VCaP (cell line): ENCODE data around the gene TBL3.

Experiments used
- H3K27ac ChIP-seq: fragments of 450-650 bp; 2 replicates; pipeline ENCODE4 v1.5.1; 2017
- TF ChIP-seq, protein P1 (sequence below): fragments of 450-650 bp; conservative IDR thresholded peaks from 2 replicates; pipeline ENCODE4 v1.5.1; 2017; ENCODE audit warnings: mild to moderate bottlenecking, moderate library complexity

TBL3 gene

DNA sequence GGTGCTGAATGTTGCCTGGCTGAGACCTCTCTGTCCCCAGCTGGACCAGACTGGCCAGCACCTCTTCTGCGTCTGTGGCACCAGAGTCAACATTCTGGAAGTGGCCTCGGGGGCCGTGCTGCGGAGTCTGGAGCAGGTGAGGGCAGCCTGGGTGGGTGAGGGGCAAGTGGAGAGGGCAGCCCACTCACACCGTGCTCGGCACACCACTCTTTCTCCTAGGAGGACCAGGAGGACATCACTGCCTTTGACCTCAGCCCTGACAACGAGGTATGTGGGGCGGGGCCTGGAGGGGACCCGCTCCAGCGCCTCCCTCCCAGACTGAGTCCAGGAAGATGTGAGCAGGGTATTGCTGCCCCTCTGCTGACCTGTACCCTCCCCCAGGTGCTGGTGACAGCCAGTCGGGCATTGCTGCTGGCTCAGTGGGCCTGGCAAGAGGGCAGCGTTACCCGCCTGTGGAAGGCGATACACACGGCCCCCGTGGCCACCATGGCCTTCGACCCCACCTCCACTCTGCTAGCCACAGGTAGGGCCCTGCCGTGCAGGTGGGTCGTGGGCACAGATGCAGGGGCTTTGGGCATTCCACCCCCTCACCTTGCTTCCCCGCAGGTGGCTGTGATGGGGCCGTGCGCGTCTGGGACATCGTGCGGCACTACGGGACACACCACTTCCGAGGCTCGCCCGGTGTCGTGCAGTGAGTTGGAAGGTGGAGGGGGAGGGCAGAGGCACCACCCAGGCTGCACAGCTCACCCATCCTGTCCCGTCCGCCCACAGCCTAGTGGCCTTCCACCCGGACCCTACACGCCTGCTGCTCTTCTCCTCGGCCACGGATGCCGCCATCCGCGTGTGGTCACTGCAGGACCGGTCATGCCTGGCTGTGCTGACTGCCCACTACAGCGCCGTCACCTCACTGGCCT lies 2.6 kb downstream of the TBL3 start:
- no peak overlapping the region for H3K27ac ChIP-seq
- TF ChIP-seq, protein P1, sequence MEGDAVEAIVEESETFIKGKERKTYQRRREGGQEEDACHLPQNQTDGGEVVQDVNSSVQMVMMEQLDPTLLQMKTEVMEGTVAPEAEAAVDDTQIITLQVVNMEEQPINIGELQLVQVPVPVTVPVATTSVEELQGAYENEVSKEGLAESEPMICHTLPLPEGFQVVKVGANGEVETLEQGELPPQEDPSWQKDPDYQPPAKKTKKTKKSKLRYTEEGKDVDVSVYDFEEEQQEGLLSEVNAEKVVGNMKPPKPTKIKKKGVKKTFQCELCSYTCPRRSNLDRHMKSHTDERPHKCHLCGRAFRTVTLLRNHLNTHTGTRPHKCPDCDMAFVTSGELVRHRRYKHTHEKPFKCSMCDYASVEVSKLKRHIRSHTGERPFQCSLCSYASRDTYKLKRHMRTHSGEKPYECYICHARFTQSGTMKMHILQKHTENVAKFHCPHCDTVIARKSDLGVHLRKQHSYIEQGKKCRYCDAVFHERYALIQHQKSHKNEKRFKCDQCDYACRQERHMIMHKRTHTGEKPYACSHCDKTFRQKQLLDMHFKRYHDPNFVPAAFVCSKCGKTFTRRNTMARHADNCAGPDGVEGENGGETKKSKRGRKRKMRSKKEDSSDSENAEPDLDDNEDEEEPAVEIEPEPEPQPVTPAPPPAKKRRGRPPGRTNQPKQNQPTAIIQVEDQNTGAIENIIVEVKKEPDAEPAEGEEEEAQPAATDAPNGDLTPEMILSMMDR = no peak

DNA sequence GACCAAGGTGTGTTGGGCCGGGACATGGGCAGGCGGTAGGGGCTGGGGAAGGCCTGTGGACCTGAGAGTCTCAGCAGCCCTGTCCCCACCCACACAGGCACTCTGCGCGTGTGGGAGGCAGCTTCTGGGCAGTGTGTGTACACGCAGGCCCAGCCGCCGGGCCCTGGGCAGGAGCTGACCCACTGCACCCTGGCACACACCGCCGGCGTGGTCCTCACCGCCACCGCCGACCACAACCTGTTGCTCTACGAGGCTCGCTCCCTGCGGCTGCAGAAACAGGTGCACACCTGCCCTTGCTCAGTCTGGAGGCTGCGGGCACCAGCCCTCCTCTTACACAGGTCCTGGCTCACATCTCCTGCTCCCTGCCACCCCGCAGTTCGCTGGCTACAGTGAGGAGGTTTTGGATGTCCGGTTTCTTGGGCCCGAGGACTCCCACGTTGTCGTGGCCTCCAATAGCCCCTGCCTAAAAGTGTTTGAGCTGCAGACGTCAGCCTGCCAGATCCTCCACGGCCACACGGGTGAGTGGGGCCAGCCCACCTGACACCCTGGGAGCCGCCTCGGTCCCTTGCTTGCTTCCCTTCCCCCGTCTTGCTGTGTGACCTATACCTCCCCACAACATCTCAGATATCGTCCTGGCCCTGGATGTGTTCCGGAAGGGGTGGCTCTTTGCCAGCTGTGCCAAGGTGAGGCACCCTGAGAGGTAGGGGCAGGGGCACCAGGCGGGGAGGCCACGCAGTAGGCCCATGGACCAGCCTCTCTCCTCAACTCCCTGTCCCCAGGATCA lies 3.8 kb downstream of the TBL3 start:
- TF ChIP-seq, protein P1 = no peak
- no peak overlapping the region for H3K27ac ChIP-seq

DNA sequence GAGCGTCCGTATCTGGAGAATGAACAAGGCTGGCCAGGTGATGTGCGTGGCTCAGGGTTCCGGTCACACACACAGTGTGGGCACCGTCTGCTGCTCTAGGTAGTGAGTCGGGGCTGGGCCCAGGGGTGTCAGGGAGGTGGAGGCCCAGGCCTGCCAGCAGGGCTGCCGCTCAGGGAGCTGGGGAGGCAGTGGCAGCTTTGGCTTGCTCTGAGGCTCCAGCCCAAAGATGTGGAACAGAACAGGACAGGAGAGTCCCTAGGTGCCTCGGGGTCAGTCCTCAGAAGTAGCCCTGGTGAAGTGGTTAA lies 4.3 kb downstream of the TBL3 start:
- TF ChIP-seq, protein P1 = no peak
- H3K27ac ChIP-seq = no peak overlapping the region

DNA sequence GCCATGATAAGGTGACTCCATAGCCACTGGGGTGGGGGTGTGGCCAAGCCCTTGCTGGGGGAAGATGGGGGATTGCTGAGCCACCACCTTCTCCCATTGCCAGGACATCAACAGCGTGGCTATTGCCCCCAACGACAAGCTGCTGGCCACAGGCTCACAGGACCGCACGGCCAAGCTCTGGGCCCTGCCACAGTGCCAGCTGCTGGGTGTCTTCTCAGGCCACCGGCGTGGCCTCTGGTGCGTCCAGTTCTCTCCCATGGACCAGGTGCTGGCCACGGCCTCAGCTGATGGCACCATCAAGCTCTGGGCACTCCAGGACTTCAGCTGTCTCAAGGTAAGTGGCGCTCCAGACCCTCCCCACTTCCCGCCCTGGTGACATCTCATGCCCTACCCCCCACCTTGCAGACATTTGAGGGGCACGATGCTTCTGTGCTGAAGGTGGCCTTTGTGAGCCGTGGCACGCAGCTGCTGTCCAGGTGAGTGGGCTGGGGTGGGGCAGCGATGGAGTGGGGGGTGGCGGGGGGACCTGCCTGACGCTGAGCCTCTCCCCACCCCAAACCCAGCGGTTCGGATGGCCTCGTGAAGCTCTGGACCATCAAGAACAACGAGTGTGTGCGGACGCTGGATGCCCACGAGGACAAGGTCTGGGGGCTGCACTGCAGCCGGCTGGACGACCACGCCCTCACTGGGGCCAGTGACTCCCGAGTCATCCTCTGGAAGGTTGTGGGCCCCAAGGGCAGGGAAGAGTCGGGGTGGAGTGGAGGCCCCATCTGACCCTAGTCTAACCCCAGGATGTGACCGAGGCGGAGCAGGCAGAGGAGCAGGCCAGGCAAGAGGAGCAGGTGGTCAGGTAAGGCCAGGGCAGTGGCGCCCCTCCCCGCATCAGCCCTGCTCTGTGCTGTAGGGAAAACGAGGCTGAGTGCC lies 5.4 kb downstream of the TBL3 start:
- TF ChIP-seq, protein P1 = no peak
- H3K27ac ChIP-seq = no peak overlapping the region

DNA sequence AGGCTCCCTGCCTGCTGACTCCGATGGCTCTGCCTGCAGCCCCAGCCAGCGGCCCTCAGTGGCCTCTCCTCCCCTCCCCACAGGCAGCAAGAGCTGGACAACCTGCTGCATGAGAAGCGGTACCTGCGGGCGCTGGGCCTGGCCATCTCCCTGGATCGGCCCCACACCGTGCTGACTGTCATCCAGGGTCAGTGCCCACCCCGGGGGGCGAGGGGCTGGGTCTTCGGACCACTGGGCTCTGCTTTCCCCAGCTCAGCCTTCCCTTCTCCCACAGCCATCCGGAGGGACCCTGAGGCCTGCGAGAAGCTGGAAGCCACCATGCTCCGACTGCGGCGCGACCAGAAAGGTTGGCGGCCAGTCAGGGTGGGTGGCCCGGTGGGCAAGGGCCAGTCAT lies 6.0 kb downstream of the TBL3 start:
- TF ChIP-seq, protein P1 = no peak
- no peak overlapping the region for H3K27ac ChIP-seq

DNA sequence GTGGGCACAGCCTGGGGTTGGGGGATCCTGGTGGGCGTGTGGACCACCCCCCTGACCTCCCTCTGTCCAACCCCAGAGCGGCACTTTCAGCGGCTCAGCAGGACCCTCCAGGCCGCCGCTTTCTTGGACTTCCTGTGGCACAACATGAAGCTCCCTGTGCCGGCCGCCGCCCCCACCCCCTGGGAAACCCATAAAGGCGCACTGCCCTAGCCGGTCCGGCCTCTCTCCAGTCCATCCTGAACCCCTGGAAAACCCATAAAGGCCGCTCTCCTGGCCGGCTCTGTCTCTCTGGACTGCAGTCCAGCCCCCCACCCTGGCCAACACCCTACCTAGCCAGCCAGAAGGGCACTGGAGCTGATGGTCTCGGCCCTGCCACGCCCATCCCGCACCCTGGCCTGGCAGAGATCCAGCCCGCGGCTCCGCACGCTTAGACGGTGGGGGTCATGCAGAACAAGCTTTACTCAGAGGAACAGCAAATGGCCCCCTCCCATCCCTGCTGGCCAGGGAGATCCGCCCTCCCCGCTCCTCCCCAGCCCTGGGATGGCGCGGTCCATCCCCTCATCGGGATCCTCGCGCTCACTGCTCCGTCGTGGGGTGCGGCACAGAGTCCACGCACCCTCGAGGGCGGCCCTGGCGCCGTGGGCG lies 6.7 kb downstream of the TBL3 start:
- TF ChIP-seq, protein P1 = no peak
- H3K27ac ChIP-seq = no peak overlapping the region
